A549 (cell line): ENCODE data around the gene MATR3.

Source experiments
- CEBPB ChIP-seq, 2 experiments: fragments of >200 bp in 1 of 2; sonication (Bioruptor Twin) in 1 of 2; formaldehyde crosslinking in 1 of 2; IDR thresholded peaks; 2 replicates each; pipeline ENCODE4 v1.6.1; 2012 to 2016
- CHD2 ChIP-seq: fragments of 150-350 bp; IDR thresholded peaks from 2 replicates; pipeline ENCODE4 v1.6.1; 2014; ENCODE audit warnings: low read length; ENCODE audit not compliant: partially characterized antibody
- CTCF ChIP-seq: fragments of >200 bp; sonication (Bioruptor Twin); formaldehyde crosslinking; IDR thresholded peaks from 3 replicates; pipeline ENCODE4 v1.5.1; 2016
- ELK1 ChIP-seq: fragments of 150-350 bp; IDR thresholded peaks from 2 replicates; pipeline ENCODE4 v1.6.1; 2014; ENCODE audit warnings: low read depth, mild to moderate bottlenecking, low read length
- EP300 ChIP-seq, 2 experiments: fragments of >200 bp; sonication (Bioruptor Twin); formaldehyde crosslinking; IDR thresholded peaks; 2 replicates in 1 of 2; 3 replicates in 1 of 2; pipeline ENCODE4 v1.6.1; 2016 to 2017
- HOXB5 ChIP-seq: fragments of 250-450 bp; sonication (Bioruptor Pico); IDR thresholded peaks from 2 replicates; pipeline ENCODE4 v1.5.0; 2020; ENCODE audit warnings: mild to moderate bottlenecking, moderate library complexity
- JUN ChIP-seq, 2 experiments: fragments of >200 bp; sonication (Bioruptor Twin); formaldehyde crosslinking; IDR thresholded peaks; 2 replicates in 1 of 2; 3 replicates in 1 of 2; pipeline ENCODE4 v1.6.1; 2016 to 2017
- JUNB ChIP-seq: fragments of >200 bp; sonication (Bioruptor Twin); formaldehyde crosslinking; IDR thresholded peaks from 2 replicates; pipeline ENCODE4 v1.6.1; 2016
- KDM1A ChIP-seq: fragments of 200-600 bp; sonication (generic); IDR thresholded peaks from 2 replicates; pipeline ENCODE4 v1.6.1; 2016; ENCODE audit warnings: low read depth, mild to moderate bottlenecking
- MAX ChIP-seq: IDR thresholded peaks from 2 replicates; pipeline ENCODE4 v1.6.1; 2012
- NFE2L2 ChIP-seq: fragments of 150-350 bp; conservative IDR thresholded peaks from 2 replicates; pipeline ENCODE4 v1.6.1; 2014; ENCODE audit warnings: low read length
- NR3C1 ChIP-seq: fragments of >200 bp; sonication (Bioruptor Twin); formaldehyde crosslinking; IDR thresholded peaks from 3 replicates; pipeline ENCODE4 v1.6.1; 2017
- POLR2A ChIP-seq: IDR thresholded peaks from 2 replicates; pipeline ENCODE4 v1.6.1; 2012; ENCODE audit warnings: mild to moderate bottlenecking, low read length
- RNF2 ChIP-seq: fragments of 200-600 bp; sonication (generic); IDR thresholded peaks from 2 replicates; pipeline ENCODE4 v1.6.1; 2016; ENCODE audit warnings: low read depth, mild to moderate bottlenecking, antibody characterized with exemption, moderate library complexity, borderline replicate concordance

GRCh38 chr5:139278540-139279274 lies 14.8 kb upstream of the MATR3 start:
- no peak for TF ChIP-seq CTCF
- no peak for TF ChIP-seq JUNB
- no peak for TF ChIP-seq RNF2
- TF ChIP-seq CEBPB (IDR thresholded peaks at IDR 0.05): no peak
- TF ChIP-seq JUN (IDR thresholded peaks at IDR 0.05): no peak
- TF ChIP-seq POLR2A: no peak
- TF ChIP-seq ELK1: no peak
- TF ChIP-seq HOXB5 (CRISPR knock-in tag): no peak
- TF ChIP-seq EP300 (IDR thresholded peaks at IDR 0.05): no peak
- no peak for TF ChIP-seq NFE2L2
- no peak for TF ChIP-seq MAX
- no peak for TF ChIP-seq CHD2
- no peak for TF ChIP-seq NR3C1
- TF ChIP-seq KDM1A: no peak
